HepG2 (cell line): Measurements from ENCODE around the gene CCNDBP1. TPM values are rescaled to one million over a fixed set of nuclear protein-coding genes. Genes with fewer than 3 reads are reported as not detected.

ENCODE experiments used
- ARID5B ChIP-seq: IDR thresholded peaks from 2 replicates; pipeline ENCODE4 v1.4.0; 2020; ENCODE audit warnings: mild to moderate bottlenecking, missing genetic modification reagents
- CBX5 ChIP-seq: sonication (generic); formaldehyde crosslinking; IDR thresholded peaks from 2 replicates; pipeline ENCODE4 v1.4.0; 2020; ENCODE audit warnings: missing genetic modification reagents, borderline replicate concordance
- ETS1 ChIP-seq: sonication (generic); formaldehyde crosslinking; IDR thresholded peaks from 2 replicates; pipeline ENCODE4 v1.4.0; 2020; ENCODE audit warnings: missing genetic modification reagents
- FIP1L1 ChIP-seq: fragments of 200-400 bp; formaldehyde crosslinking; IDR thresholded peaks from 2 replicates; pipeline ENCODE4 v1.6.1; 2018; ENCODE audit warnings: low read depth, mild to moderate bottlenecking, low read length, moderate library complexity, borderline replicate concordance; ENCODE audit not compliant: insufficient read depth
- HNF4G ChIP-seq, 2 experiments: sonication (generic) in 1 of 2; formaldehyde crosslinking in 1 of 2; IDR thresholded peaks; 2 replicates each; pipeline versions ENCODE4 v1.4.0 to v1.6.1; 2011 to 2020; ENCODE audit warnings: borderline replicate concordance in 2 of 2, low read depth in 2 of 2, mild to moderate bottlenecking in 2 of 2, low read length in 1 of 2, missing genetic modification reagents in 1 of 2, moderate library complexity in 1 of 2
- HNRNPUL1 ChIP-seq: fragments of 200-400 bp; formaldehyde crosslinking; IDR thresholded peaks from 2 replicates; pipeline ENCODE4 v1.6.1; 2017; ENCODE audit warnings: low read depth, mild to moderate bottlenecking, low read length, moderate library complexity
- KDM3A ChIP-seq: IDR thresholded peaks from 2 replicates; pipeline ENCODE4 v1.6.1; 2018; ENCODE audit warnings: low read depth, missing compliant biosample characterization
- MATR3 ChIP-seq: sonication (generic); formaldehyde crosslinking; IDR thresholded peaks from 2 replicates; pipeline ENCODE4 v1.4.0; 2020; ENCODE audit warnings: missing genetic modification reagents
- NFE2L1 ChIP-seq: sonication (generic); formaldehyde crosslinking; IDR thresholded peaks from 2 replicates; pipeline ENCODE4 v1.4.0; 2020; ENCODE audit warnings: missing genetic modification reagents, mild to moderate bottlenecking, borderline replicate concordance
- NPAS2 ChIP-seq: sonication (generic); formaldehyde crosslinking; IDR thresholded peaks from 2 replicates; pipeline ENCODE4 v1.8.0; 2022; ENCODE audit warnings: mild to moderate bottlenecking, missing genetic modification reagents, borderline replicate concordance
- PRMT3 ChIP-seq: sonication (generic); formaldehyde crosslinking; IDR thresholded peaks from 2 replicates; pipeline ENCODE4 v1.8.1; 2022; ENCODE audit warnings: low read depth, mild to moderate bottlenecking, moderate library complexity, missing genetic modification reagents, borderline replicate concordance
- RORA ChIP-seq: sonication (generic); formaldehyde crosslinking; IDR thresholded peaks from 2 replicates; pipeline ENCODE4 v1.5.0; 2020; ENCODE audit warnings: mild to moderate bottlenecking, missing genetic modification reagents, moderate library complexity
- SYNCRIP ChIP-seq: fragments of 200-400 bp; formaldehyde crosslinking; IDR thresholded peaks from 2 replicates; pipeline ENCODE4 v1.6.1; 2018; ENCODE audit warnings: mild to moderate bottlenecking, low read depth, low read length; ENCODE audit not compliant: insufficient read depth
- TCF7L2 ChIP-seq: IDR thresholded peaks from 2 replicates; pipeline ENCODE4 v1.6.1; 2011; ENCODE audit warnings: mild to moderate bottlenecking, low read depth, low read length, moderate library complexity
- TEAD3 ChIP-seq: optimal IDR thresholded peaks from 2 replicates; pipeline ENCODE3; 2016; ENCODE audit warnings: borderline replicate concordance
- TP53 ChIP-seq: sonication (generic); formaldehyde crosslinking; conservative IDR thresholded peaks from 2 replicates; pipeline ENCODE4 v1.4.0; 2020; ENCODE audit warnings: missing genetic modification reagents
- ZFP91 ChIP-seq: sonication (generic); formaldehyde crosslinking; IDR thresholded peaks from 2 replicates; pipeline ENCODE4 v1.9.0; 2022; ENCODE audit warnings: missing genetic modification reagents, mild to moderate bottlenecking, borderline replicate concordance
- ZNF230 ChIP-seq: sonication (generic); formaldehyde crosslinking; IDR thresholded peaks from 2 replicates; pipeline ENCODE4 v1.4.0; 2020; ENCODE audit warnings: mild to moderate bottlenecking, missing genetic modification reagents
- ZNF282 ChIP-seq: fragments of 450-650 bp; IDR thresholded peaks from 2 replicates; pipeline ENCODE4 v1.6.1; 2018; ENCODE audit not compliant: partially characterized antibody
- ZNF709 ChIP-seq: sonication (generic); formaldehyde crosslinking; IDR thresholded peaks from 2 replicates; pipeline ENCODE4 v1.5.0; 2020; ENCODE audit warnings: mild to moderate bottlenecking, missing genetic modification reagents
- ZNF766 ChIP-seq: sonication (generic); formaldehyde crosslinking; IDR thresholded peaks from 2 replicates; pipeline ENCODE4 v1.5.0; 2020; ENCODE audit warnings: missing genetic modification reagents, borderline replicate concordance
- polyA plus RNA-seq, 8 experiments: library from polyadenylated mRNA; depleted of rRNA in 3 of 8; stranded (reverse) in 7 of 8; unstranded in 1 of 8; fragments of >200 nt; fragmentation: Illumina TruSeq in 4 of 8; extraction: Trizol in 4 of 8; gene quantifications; 2 replicates each; pipeline versions ENCODE4 v1.2.1 to v1.2.3, GENCODE V29; 2011 to 2016; ENCODE audit warnings: low read depth in 4 of 8, missing spikeins in 1 of 8, mixed read lengths in 1 of 8; ENCODE audit not compliant: insufficient read depth in 1 of 8
- total RNA-seq, 5 experiments: library from RNA; depleted of rRNA; stranded (reverse); fragments of >200 nt; fragmentation: Illumina TruSeq; extraction: Trizol; gene quantifications; 2 replicates each; pipeline ENCODE4 v1.2.3, GENCODE V29; 2016; ENCODE audit warnings: low read depth in 1 of 5

CCNDBP1 gene
- total and polyA plus RNA-seq, 2 of the 13 experiments (the other 11 are each of a cell fraction or from before 2014, with no cell fraction given): 24.8 to 42.3 TPM

DNA sequence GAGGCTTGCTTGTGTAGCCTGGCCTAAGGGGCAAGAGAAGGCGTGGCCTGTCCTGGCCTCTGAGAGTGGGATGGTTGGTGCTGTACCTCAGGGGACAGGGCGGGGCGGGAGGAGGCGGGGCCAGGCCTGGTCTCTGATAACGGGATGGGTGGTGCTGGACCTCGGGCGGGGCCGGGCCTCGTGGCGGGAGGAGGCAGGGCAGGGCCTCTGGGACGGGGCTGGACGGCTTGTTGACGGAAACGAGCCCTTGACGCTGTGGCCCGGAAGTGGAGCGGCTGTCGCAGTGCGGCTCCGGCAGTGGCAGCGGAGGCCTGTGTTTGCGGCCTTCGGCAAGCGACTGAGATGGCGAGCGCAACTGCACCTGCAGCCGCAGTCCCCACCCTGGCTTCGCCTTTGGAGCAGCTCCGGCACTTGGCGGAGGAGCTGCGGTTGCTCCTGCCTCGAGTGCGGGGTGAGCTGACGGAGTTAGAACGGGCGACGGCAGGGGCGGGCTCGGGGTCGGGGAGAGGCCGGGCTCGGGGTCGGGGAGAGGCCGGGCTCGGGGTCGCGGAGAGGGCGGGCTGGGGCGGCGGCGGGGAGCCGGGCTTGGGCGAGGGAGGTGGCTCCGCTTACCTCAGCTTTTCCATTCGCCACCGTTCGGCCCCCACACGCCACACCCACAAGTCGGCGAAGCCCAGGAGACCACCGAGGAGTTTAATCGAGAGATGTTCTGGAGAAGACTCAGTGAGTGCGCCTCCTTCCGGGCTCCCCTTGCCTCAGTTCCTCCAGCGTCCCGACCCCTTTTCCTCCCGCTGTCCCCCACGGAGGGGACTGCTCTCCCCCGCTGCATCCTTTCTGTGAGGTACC lies at the start of gene CCNDBP1 (continued):
- no peak for TF ChIP-seq PRMT3
- TF ChIP-seq ZNF766 (CRISPR knock-in tag): peak; percentile 63; the same call in 1 of the 2 replicates
- no peak for TF ChIP-seq ZNF230 (CRISPR knock-in tag)
- TF ChIP-seq ZNF282: no peak
- peak; percentile 64 for TF ChIP-seq ZFP91 (CRISPR knock-in tag)
- TF ChIP-seq RORA: no peak
- no peak for TF ChIP-seq KDM3A (CRISPR knock-in tag)
- no peak for TF ChIP-seq TCF7L2
- no peak for TF ChIP-seq HNF4G (IDR thresholded peaks at IDR 0.05; ENCODE audit: borderline replicate concordance, low read depth, low read length)
- no peak for TF ChIP-seq HNF4G (CRISPR knock-in tag; IDR thresholded peaks at IDR 0.05; ENCODE audit: borderline replicate concordance, low read depth)
- TF ChIP-seq TP53: peak; percentile 42; the same call in 1 of the 2 replicates
- no peak; the same call in 1 of the 2 replicates for TF ChIP-seq ZNF709
- peak; percentile 89; the same call in 1 of the 2 replicates for TF ChIP-seq ETS1 (CRISPR knock-in tag)
- TF ChIP-seq CBX5 (CRISPR knock-in tag): peak; percentile 61; the same call in 1 of the 2 replicates
- TF ChIP-seq FIP1L1: 0 out of 2 replicates have a peak, but pooled peaks have one; percentile 56
- TF ChIP-seq SYNCRIP: no peak
- no peak; the same call in 1 of the 2 replicates for TF ChIP-seq HNRNPUL1
- TF ChIP-seq MATR3: no peak
- TF ChIP-seq ARID5B (CRISPR knock-in tag): peak; percentile 50
- TF ChIP-seq TEAD3 (CRISPR knock-in tag): peak; percentile 77
- TF ChIP-seq NPAS2 (CRISPR knock-in tag): no peak
- TF ChIP-seq NFE2L1 (CRISPR knock-in tag): no peak
